GM21381 (cell line): ENCODE results near the gene SCAMP2.

Experiments used
- ATAC-seq: cut with Tn5 transposase; IDR thresholded peaks from one replicate; pipeline ENCODE4 v1.9.1; 2021; ENCODE audit warnings: mild to moderate bottlenecking, moderate library complexity; ENCODE audit not compliant: unreplicated experiment

SCAMP2 gene

DNA sequence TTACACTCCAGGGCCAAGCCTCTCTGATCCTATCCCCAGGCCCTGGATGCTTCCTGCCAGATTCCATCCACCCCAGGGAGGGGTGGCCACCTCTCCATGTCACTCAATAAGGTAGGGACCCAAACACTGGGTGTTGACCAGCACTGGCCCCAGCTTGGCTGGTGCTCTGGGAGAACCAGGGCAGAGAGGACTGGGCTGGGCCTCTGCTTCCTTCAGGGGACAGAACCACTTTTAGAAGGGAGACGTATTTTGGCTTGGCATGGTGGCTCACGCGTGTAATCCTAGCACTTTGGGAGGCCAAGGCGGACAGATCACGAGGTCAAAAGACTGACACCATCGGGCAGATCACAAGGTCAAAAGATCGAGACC, 51.4 kb downstream of the SCAMP2 start:
- no peak for ATAC-seq

DNA sequence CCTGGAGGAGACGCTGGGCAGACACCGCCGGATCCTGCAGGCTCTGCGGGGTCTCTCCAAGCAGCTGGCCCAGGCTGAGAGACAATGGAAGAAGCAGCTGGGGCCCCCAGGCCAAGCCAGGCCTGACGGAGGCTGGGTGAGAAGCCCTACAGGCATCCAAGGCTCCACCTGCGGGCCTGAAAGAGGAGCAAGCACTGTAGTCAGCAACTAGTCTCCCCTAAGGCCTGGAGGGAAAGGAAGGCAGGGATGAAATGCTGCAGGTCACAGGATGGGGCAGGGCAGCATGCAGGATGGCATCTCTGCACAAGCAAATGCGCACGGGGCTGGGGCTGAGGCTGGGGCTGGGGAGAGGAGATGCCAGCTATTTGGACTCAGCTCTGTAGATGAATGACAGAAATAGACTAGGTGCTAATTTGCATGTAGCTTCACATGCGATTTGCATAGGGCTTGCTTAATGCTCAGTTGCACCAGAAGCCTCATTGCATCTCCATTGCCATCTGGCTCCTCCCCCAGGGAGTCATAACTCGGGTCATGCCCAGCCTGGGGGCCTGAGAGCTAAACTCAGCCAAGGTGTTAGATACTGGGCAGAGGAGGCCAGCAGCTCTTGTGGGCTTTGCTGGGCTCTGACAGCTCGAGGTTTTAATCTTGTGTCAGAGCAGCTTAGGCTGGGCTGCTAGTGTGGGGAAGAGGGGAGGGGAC, 51.9 kb downstream of the SCAMP2 start:
- peak; percentile 57 for ATAC-seq

DNA sequence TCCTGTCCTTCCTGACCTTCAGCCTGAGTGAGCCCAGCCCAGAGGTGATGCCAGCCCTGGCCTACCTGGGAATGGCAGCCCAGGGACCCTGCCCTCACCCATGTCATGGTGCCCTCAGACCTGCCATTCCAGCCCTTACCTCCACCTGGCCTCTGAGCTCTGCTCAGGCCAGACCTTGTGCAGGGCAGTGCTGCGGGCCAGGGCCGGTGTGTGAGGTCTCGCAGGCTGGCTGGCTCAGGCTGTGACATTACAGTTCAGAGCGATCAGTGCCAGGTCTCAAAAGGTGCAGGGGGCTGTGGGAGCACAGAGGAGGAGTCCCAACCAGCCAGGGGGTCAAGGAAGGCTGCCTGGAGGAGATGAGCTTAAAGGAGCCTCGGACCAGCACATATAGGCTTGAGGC, 53.1 kb downstream of the SCAMP2 start:
- ATAC-seq = no peak

DNA sequence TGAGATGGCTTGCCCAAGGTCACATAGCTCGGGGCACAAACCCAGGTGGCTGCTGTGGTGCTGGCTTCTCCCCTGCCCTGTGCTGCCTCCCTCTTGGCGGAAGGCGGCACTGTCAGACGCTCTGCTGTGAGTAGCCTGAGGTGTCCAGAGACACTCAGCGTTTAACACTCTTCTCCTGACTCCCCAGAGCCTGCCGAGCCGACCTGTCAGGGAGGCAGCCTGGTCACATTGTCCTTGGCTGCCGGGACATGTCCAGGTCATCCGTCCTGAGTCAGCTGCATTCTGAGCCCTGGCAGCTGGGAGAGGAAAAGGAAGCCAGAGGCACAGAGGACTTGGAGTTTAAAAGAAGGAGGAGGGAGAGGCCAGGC, 55.8 kb downstream of the SCAMP2 start:
- no peak for ATAC-seq

DNA sequence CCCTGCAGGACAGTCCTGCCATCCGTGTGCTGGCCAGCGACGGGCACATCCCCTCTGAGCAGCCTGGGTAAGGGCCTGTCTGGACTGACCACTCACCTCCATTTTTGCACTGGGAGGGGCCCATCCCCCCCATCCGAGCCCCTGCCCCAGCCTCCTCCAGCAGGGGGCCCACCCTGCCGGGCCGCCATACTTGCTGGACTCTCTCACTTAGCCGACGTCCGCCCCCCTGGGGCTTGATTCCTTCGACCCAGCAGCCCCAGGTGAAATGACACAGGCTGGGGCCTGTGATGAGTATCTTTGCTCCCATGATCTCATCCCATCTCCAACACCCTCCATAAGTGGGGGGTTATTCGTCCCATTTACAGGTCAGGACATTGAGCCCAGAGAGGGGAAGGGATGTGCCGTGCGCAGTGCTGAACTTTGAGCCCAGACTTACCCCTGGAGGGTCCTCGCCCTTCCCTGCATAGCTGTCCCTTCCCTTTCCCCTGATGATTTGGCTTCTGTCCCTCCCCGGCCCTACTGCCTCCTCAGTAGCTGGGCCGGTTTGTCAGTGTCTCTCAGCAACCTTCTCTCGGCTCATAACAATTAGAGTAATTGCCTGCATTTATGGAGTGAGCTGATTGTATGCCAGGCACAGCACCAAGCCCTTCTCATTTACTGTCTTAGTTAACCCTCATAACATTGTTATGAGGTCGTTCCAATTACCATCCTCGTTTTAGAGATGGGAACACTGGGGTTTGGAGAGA, 56.4 kb downstream of the SCAMP2 start:
- no peak for ATAC-seq

DNA sequence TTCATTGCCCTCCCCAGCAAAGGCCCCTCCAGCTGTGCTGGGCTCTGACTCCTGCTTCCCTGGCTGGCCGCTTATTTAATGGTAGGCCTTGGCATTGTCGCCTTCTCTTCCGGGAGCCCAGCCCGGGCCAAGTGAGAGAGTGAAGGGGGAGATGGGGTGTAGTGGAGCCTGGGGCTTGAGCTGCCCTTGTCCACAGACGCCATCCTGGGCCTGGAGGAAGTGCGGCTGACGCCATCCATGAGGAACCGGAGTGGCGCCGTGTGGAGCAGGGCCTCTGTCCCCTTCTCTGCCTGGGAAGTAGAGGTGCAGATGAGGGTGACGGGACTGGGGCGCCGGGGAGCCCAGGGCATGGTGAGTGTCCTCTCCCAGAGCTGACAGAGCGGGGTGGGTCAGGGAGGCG, 57.2 kb downstream of the SCAMP2 start:
- no peak for ATAC-seq

DNA sequence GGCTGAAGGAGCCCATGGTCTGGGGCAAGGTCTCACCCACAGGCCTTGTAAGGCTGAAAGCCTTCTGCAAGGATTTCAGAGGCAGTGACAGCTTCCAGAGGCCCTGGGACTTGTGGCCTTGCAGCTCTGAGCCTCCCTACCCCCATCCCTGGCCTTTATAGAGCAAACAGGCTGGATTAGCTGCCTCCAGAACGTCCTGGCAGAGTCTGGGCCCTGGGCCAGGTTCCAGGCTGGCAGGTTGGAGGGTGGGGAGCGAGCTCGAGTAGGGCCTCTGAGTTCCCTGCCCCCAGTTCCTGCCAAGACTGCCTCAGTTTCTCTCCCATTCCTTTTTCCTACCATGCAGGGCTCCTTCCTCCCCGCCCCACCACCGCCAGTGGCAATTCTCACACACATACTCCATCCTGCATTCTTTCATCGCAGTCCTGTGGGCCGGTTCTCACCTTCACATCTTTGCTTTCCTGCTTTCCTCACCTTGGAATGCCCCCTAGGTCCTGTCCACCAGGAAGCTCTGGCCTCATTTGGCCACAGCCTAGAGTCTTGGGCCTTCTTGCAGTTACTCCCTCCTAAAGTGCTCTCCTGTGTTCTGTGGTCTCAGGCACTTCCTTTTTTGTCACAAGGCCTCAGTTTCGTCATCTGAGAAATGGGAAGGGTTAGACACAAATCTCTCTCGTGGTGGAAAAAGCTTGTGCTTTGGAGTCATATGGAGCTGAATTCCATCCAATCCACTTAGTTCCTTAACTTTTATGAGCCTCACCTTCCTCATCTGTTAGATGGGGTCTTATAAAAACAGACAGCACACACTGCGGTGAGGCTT, 57.8 kb downstream of the SCAMP2 start:
- no peak for ATAC-seq

DNA sequence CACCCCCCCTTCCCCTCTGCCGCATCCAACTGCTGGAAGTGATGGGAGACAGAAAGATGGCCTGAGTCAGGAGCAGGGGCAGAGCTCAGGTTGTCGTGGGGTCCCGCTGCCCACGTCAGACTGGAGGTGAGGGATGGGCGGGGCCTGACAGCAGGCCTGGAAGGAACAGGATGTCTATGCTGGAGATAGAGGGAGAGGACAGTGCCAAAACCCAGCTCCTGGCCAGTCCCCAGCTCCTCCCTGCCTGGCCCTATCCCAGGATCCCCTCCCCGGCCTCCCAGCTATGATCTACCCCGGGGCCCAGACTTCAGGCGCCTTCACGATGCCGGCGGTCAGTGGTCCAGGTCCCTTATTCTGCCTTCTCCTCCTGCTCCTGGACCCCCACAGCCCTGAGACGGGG, 60.6 kb downstream of the SCAMP2 start, which contains the start of gene LMAN1L:
Gene LMAN1L, plus strand, starts transcription at position 303 of the 400 bp plus-strand sequence. Its CDS starts 20 bp downstream, at position 323.
- no peak for ATAC-seq

DNA sequence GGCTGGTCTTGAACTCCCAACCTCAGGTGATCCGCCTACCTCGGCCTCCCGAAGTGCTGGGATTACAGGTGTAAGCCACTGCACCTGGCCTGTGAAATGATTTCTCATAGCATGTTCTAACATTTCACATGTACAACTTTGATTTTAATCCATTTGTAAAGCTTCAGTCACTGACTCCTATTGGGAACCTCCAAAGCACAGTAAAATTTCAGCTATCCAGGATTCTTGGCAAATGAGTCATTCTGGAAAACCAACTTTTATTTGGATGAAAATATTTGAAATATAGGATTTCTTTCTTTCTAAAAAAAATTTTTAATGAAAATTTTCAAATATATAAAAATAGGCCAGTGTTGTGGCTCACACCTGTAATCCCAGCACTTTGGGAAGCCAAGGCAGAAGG, 63.2 kb downstream of the SCAMP2 start:
- ATAC-seq = no peak

DNA sequence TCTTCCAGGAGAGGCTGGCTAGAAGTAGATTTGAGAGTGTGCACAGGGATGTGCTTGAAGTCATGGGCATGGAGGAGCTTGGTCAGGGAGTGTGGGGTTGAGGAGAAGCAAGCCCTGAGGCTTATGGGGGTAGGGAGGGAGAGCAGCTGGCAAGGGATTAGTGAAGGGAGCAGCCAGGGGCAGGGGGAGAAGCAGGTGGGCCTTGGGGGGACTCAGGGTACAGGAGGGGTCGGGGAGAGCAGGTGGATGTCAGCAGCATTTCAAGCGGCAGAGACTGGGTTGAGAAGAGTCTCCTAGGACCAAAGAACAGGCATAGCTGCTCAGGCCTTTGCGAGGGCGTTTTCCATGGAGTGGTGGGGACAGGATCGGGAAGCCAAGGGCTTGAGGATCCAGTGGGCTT, 63.9 kb downstream of the SCAMP2 start:
- no peak for ATAC-seq

DNA sequence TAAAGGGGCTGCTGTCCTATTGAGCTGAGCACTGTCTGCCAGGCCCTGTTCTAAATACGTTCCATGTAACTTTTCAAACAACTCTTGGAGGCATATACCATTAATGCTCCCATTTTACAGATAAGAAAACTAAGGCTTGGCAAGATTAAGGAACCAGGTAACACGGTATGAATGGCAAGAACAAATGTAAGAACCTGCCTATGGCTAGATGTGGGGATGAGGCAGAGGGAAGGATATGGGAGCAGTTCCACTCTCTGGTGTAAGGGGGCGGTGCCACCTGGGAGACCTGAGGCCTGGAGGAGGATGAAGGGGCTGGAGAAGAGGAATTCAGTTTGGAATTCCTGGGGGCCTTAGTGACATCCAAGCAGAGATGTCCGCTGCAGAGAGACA, 64.3 kb downstream of the SCAMP2 start:
- no peak for ATAC-seq

DNA sequence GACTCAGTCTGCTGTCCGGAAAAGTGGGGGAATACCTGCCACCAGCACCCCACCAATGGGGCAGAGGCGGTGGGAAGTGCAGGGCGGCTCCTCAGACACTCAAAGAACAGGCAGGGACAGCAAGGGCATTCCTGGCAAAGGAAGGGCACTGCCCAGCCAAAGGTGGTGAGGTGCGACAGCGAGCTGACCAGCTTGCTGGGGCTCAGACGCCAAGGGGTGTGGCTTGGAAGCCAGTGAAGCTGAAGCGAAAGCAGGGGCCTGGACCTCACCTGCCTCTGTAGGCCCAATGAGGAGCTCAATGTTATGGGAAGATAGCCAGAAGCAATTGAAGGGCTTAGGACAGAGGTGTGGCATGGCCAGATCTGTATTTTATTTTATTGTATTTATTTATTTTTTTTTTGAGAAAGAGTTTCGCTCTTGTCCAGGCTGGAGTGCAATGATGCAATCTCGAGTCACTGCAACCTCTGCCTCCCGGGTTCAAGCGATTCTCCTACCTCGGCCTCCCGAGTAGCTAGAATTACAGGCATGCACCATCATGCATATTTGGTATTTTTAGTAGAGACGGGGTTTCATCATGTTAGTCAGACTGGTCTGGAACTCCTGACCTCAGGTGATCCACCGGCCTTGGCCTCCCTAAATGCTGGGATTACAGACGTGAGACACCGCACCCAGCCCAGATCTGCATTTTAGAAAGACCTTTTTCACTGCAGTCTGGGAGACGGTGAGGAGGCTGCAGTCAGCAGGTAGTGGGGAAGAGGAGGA, 64.9 kb downstream of the SCAMP2 start:
- no peak for ATAC-seq

DNA sequence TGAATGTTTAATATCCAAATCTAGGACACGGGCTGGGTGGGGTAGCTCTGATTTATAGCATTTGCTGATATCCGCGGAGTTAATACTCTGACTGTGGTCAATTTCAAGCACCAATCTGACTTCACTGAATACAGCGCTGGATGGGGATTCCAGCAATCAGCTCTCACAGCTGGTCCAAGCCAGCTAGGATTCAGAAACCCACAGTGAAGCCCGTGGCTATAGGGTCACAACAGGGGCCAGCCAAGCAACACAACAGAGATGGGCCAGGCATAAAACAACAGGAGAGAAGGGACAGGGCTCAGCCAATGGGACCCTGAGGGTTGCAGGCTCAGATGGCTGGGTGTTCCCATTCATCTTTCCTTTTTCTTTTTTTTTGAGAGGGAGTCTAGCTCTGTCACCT, 65.9 kb downstream of the SCAMP2 start:
- no peak for ATAC-seq

DNA sequence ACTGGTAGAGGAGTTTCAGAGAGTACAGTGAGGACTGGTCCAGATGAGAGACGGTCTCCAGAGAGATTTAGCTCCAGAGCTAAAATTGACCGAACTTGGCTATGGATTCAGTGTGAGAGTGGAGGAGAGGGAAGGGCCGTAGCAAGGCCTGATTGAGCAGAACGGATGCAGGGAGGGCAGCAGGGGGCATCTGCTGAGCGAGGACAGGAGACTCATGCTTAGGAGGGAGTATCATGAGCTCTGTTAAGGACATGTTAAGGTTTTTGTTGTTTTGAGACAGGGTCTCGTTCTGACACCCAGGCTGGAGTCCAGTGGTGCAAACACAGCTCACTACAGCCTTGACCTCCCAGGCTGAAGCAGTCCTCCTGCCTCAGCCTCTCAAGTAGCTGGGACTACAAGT, 68.2 kb downstream of the SCAMP2 start:
- no peak for ATAC-seq

DNA sequence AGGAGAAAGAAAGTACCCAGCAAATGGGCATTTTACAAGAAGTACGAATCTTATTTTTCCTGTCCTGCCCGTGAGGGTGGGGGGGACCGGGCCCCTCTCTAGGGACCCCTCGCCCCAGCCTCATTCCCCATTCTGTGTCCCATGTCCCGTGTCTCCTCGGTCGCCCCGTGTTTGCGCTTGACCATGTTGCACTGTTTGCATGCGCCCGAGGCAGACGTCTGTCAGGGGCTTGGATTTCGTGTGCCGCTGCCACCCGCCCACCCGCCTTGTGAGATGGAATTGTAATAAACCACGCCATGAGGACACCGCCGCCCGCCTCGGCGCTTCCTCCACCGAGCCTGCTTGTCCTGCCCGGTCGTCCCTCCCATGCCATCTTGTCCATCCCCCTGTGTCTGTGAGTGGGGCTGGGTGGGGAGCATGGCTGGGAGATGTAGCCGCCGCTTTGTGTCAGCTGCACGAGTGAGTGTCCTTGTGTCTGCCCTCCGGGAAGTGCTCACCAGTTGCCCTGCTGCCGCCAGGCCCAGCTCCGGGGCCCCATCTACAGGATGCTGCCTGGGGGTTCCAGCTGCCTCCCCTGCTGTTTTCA, 70.2 kb downstream of the SCAMP2 start:
- ATAC-seq = no peak

DNA sequence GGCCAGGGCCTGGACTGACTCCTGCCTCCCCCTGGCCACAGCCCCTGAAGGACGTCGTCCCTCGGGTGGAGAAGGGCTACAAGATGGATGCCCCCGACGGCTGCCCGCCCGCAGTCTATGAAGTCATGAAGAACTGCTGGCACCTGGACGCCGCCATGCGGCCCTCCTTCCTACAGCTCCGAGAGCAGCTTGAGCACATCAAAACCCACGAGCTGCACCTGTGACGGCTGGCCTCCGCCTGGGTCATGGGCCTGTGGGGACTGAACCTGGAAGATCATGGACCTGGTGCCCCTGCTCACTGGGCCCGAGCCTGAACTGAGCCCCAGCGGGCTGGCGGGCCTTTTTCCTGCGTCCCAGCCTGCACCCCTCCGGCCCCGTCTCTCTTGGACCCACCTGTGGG, 70.9 kb downstream of the SCAMP2 start:
- no peak for ATAC-seq

DNA sequence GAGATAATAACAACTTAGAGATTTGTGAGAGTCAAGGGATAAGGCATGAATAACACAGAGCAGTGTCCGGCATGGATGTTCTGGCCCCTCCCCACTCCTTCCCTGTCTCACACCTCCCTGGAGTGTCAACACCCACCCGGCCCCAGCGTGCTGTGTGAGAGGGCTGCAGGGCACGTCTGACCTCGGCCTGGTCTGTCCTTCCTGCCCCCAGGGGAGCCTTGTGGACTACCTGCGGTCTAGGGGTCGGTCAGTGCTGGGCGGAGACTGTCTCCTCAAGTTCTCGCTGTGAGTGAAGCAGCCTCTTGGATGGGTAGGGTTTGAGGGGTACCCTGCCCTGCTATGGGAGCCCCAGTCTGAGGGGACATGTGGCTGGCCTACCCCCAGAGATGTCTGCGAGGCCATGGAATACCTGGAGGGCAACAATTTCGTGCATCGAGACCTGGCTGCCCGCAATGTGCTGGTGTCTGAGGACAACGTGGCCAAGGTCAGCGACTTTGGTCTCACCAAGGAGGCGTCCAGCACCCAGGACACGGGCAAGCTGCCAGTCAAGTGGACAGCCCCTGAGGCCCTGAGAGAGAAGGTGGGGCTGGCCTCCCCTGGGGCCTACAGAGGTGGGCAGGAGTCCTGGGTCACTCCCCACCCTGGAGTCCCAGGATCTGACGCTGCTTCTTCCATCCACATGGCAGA, 71.7 kb downstream of the SCAMP2 start:
- ATAC-seq = no peak

DNA sequence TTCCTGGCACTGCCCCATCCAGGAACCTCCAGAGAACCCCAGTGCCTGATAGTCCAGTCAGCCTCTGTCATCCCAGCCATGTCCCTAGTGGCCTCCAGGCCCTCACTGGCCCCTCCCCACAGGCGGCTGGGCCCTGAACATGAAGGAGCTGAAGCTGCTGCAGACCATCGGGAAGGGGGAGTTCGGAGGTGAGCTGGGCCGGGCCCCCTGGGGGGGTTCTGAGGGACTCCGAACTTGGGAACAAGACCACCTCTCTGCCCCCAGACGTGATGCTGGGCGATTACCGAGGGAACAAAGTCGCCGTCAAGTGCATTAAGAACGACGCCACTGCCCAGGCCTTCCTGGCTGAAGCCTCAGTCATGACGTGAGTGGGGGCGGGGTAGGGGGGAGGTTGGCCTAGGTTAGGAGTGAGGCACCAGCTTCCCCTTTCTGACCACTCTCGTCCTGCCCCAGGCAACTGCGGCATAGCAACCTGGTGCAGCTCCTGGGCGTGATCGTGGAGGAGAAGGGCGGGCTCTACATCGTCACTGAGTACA, 72.5 kb downstream of the SCAMP2 start:
- ATAC-seq = no peak

DNA sequence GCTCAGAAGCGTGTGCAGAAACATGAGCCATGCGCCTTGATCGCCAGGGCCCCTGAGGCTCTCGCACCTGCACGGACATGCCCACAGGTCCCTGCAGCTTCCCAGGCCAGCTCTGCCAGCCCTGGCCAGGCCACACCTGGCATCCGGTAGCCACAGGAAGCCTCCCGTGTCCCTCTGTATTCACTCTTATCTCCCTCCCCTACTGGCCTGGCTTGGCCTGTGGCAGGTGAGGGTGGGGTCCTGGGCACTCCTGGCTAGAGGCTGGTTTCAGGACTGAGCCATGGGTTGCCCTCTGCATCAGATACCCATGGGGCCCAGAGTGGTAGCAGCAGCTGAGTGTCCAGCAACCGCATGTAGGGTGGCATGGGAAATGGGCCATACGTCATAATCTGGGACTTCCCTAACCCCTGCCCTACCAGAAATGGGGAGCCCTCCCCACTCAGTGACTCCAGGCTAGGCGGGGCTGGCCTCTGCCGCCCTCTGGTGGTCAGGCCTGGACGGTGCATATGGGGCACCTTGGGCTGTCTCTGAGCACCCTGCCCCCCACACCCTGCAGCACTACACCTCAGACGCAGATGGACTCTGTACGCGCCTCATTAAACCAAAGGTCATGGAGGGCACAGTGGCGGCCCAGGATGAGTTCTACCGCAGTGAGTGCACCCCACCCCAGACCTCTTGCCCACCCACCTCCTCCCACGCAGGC, 73.2 kb downstream of the SCAMP2 start:
- peak; percentile 62 for ATAC-seq
